Ishikawa (cell line): ENCODE data around the gene GZMM.

Experiments used
- EP300 ChIP-seq: IDR thresholded peaks from 2 replicates; pipeline ENCODE4 v1.6.1; 2012; ENCODE audit warnings: borderline replicate concordance
- FOXM1 ChIP-seq: IDR thresholded peaks from 2 replicates; pipeline ENCODE4 v1.6.1; 2012; ENCODE audit warnings: low read depth, borderline replicate concordance
- MAX ChIP-seq: IDR thresholded peaks from 2 replicates; pipeline ENCODE4 v1.6.1; 2012
- NFIC ChIP-seq: IDR thresholded peaks from 2 replicates; pipeline ENCODE4 v1.6.1; 2012
- RAD21 ChIP-seq: IDR thresholded peaks from 2 replicates; pipeline ENCODE4 v1.6.1; 2012; ENCODE audit warnings: low read depth
- REST ChIP-seq: IDR thresholded peaks from 2 replicates; pipeline ENCODE4 v1.6.1; 2012; ENCODE audit warnings: low read depth, mild to moderate bottlenecking
- TAF1 ChIP-seq: IDR thresholded peaks from 2 replicates; pipeline ENCODE4 v1.6.1; 2012; ENCODE audit warnings: low read depth, mild to moderate bottlenecking
- YY1 ChIP-seq: IDR thresholded peaks from 2 replicates; pipeline ENCODE4 v1.6.1; 2012; ENCODE audit warnings: low read depth

- no peak for TF ChIP-seq TAF1
- TF ChIP-seq MAX = no peak
- TF ChIP-seq EP300 = no peak
- no peak for TF ChIP-seq FOXM1
- TF ChIP-seq RAD21 = no peak
- TF ChIP-seq NFIC = no peak
- no peak for TF ChIP-seq REST
- TF ChIP-seq YY1 = no peak
Measured at GRCh38 chr19:525029-525428, 18.8 kb upstream of the GZMM start.
